ENCODE data around the gene BICRAL. TPM values are rescaled to one million over a fixed set of nuclear protein-coding genes. Genes with fewer than 3 reads are reported as not detected.

The BICRAL gene
- total and polyA plus RNA-seq, 2 of the 4 experiments (the other 2 are of a cell fraction) = 4.0 to 6.1 TPM

DNA sequence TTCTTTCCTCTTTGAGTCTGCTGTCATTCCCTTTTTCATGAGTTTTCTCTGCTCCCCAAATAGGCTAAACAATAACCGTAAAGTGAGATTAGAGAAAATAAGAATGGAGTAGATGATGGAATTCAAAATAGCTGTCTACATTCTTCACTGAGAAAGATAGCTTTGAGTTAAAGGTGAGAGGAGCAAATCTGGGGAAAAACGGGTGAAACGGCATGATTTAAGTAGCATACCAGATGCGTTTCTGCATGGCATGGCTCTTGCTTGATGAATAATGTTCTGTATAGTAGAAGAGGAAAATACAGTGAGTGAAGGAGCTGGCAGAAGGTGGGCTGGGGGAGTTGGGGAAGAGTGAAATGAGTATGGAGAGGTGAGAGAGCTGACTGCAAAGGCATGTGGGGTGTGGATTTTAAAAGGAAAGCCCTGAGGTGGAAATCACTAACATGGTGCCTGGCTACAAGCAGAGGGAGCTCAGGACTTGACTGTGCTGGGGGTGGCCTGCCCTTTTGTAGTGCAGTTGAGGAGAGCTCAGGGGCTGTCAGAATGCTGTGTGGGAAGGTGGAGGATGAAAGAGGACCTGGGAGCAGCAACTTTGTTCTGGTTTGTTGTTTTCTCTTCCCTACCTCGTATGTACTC, 8.8 kb downstream of the BICRAL start:
- in situ Hi-C loops (cut with MboI; ENCODE audit: low sequenced_read_pairs) = no loop called here
- peak overlapping the region; percentile 7; the same call in 1 of the 2 replicates for H3K23ac ChIP-seq (ENCODE audit: low read depth, low read length)
- intact Hi-C loops (cut with micrococcal nuclease) = no loop called here
- no peak overlapping the region for H2BK20ac ChIP-seq (ENCODE audit: low read depth, low read length)
- no peak overlapping the region; the same call in 1 of the 2 replicates for H3K4me2 ChIP-seq (ENCODE audit: low read depth, low read length)
- no peak overlapping the region for H3K18ac ChIP-seq (ENCODE audit: low read depth, low read length)
- H3K9me1 ChIP-seq (ENCODE audit: insufficient read depth, low read length) = peaks cover 10% of the 10 kb centered on the region
- CTCF ChIA-PET = no interaction called here
- DNase-seq = no peak
- H3K56ac ChIP-seq (ENCODE audit: extremely low read depth, insufficient read depth, low read length) = no peak overlapping the region
- H4K91ac ChIP-seq (ENCODE audit: insufficient read depth, low read depth, low read length) = no peak overlapping the region
- 30% methylated on average over 2 of the region's 5 CpGs; no CpG with 5 or more reads in 1 of the 2 experiments for WGBS, 2 experiments (ENCODE audit: extremely low coverage in 2 of 2, insufficient read length in 1 of 2)
- POLR2A ChIA-PET (ENCODE audit: unreplicated experiment) = no interaction called here
- no peak overlapping the region; the same call in 1 of the 2 replicates for H3K4ac ChIP-seq (ENCODE audit: low read depth, low read length)
- ATAC-seq (ENCODE audit: low read depth) = peak; percentile 31; the same call in 1 of the 2 replicates
- no TSS peak for BruUV-seq (replicated peaks)
- no peaks in the 10 kb centered on the region for H3K9me3 ChIP-seq (ENCODE audit: control insufficient read depth, insufficient read depth, low read length)
- H2BK15ac ChIP-seq (ENCODE audit: low read depth, low read length) = no peak overlapping the region
- peaks cover 9% of the 10 kb centered on the region for H4K20me1 ChIP-seq (ENCODE audit: insufficient read depth, low read length)
- H3K79me1 ChIP-seq (ENCODE audit: low read depth in 1 of 2, low read length in 2 of 2) = peaks cover 25 to 76% of the 10 kb centered on the region in 2 experiments
- H4K5ac ChIP-seq (ENCODE audit: low read depth, low read length) = no peak overlapping the region
- H2AFZ ChIP-seq (replicated peaks; ENCODE audit: low read length, poor library complexity) = no peak overlapping the region
- no peak overlapping the region for H3K4me3 ChIP-seq (ENCODE audit: insufficient read depth, low read depth, low read length)
- H3K9ac ChIP-seq (ENCODE audit: low read depth, low read length) = no peak overlapping the region
- H2AK5ac ChIP-seq (ENCODE audit: low read depth, low read length) = no peak overlapping the region
- peaks cover 10% of the 10 kb centered on the region for H3K4me1 ChIP-seq (ENCODE audit: control insufficient read depth, insufficient read depth, low read length)
- H3K14ac ChIP-seq (replicated peaks; ENCODE audit: low read depth, low read length) = no peak overlapping the region; the same call in 1 of the 2 replicates
- no peak overlapping the region for H2BK120ac ChIP-seq (ENCODE audit: low read depth, low read length)
- H3K27me3 ChIP-seq (ENCODE audit: control insufficient read depth, insufficient read depth, low read length) = no peaks in the 10 kb centered on the region
- H4K8ac ChIP-seq (ENCODE audit: low read depth in 2 of 2, low read length in 2 of 2) = no peak overlapping the region
- H3K36me3 ChIP-seq (ENCODE audit: control insufficient read depth, insufficient read depth, low read length) = peaks cover 3% of the 10 kb centered on the region; the same call in 1 of the 2 replicates
- H2AK9ac ChIP-seq (replicated peaks; ENCODE audit: low read depth, low read length, poor library complexity) = peak overlapping the region; percentile 5
- dilution Hi-C loops (cut with HindIII; ENCODE audit: low sequenced_read_pairs, unreplicated experiment) = no loop called here
- TF ChIP-seq CEBPB (IDR thresholded peaks at IDR 0.05; ENCODE audit: low read depth, low read length) (no peak), POLR2A (IDR thresholded peaks at IDR 0.05; ENCODE audit: low read depth, low read length) (no peak), MXI1 (IDR thresholded peaks at IDR 0.05; ENCODE audit: borderline replicate concordance, low read depth, low read length) (no peak), NFE2L2 (IDR thresholded peaks at IDR 0.05; ENCODE audit: low read depth, low read length) (no peak), RCOR1 (IDR thresholded peaks at IDR 0.05; ENCODE audit: insufficient replicate concordance, low read length) (no peak), MAFK (IDR thresholded peaks at IDR 0.05; ENCODE audit: low read depth, low read length) (no peak), FOS (IDR thresholded peaks at IDR 0.05; ENCODE audit: low read depth, low read length) (no peak), CHD1 (IDR thresholded peaks at IDR 0.05; ENCODE audit: low read depth, low read length) (no peak), SMC3 (IDR thresholded peaks at IDR 0.05; ENCODE audit: low read depth, low read length) (no peak), MAZ (IDR thresholded peaks at IDR 0.05; ENCODE audit: borderline replicate concordance, low read depth, low read length) (no peak)
- TF ChIP-seq, protein P1, sequence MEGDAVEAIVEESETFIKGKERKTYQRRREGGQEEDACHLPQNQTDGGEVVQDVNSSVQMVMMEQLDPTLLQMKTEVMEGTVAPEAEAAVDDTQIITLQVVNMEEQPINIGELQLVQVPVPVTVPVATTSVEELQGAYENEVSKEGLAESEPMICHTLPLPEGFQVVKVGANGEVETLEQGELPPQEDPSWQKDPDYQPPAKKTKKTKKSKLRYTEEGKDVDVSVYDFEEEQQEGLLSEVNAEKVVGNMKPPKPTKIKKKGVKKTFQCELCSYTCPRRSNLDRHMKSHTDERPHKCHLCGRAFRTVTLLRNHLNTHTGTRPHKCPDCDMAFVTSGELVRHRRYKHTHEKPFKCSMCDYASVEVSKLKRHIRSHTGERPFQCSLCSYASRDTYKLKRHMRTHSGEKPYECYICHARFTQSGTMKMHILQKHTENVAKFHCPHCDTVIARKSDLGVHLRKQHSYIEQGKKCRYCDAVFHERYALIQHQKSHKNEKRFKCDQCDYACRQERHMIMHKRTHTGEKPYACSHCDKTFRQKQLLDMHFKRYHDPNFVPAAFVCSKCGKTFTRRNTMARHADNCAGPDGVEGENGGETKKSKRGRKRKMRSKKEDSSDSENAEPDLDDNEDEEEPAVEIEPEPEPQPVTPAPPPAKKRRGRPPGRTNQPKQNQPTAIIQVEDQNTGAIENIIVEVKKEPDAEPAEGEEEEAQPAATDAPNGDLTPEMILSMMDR (conservative IDR thresholded peaks at IDR 0.05; ENCODE audit: low read depth, low read length) = no peak
- no peak overlapping the region for H2BK5ac ChIP-seq (ENCODE audit: low read depth, low read length, poor library complexity, severe bottlenecking)
- H3K27ac ChIP-seq (ENCODE audit: insufficient read depth, low read length) = no peak overlapping the region
